SIG-M5 (cell line): ENCODE results near the gene TMEM117.
"Not testable (repeated sequence)": the region's sequence is repeated elsewhere in the genome, so short reads cannot be mapped to it uniquely, and the experiment has no call there.

Experiments
- DNase-seq: peaks from one replicate; lab custom pipeline; 2025; lab: John Stamatoyannopoulos, UW

TMEM117 gene

DNA sequence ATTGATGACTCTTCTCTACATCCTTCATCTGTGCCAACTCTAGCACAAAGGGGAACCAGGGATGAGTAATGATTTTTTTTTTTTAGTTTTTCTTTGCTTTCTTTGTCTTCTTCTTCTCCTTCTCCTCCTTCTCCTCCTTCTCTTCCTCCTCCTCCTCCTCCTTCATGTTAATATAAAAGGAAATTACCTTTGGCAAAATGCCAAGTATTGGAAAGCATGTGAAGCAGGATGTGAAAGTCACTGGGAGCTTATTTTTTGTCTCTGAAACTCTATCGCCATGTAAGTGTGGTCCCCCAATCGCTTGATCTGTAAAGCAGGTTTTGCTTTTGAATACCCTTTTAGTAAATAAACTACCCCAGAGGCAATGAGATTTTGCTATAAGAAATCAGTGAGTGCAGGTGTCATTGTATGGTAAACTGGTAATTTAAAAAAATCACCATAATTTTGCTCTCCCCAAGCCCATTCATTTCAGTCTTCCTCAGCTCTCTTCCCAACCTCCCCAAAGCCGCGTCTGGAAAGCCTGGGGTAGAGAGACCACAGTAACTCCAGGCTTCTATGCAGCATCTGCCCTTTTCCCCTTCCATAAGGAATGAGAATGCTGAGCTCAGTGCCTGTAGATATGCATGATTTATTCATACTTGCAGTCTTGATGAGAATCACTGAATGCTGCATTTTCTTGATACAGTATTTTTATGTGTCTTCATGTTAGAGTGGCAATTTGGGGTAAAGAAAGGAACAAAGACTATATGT is 388.7 kb downstream of the TMEM117 start:
- DNase-seq = no peak

DNA sequence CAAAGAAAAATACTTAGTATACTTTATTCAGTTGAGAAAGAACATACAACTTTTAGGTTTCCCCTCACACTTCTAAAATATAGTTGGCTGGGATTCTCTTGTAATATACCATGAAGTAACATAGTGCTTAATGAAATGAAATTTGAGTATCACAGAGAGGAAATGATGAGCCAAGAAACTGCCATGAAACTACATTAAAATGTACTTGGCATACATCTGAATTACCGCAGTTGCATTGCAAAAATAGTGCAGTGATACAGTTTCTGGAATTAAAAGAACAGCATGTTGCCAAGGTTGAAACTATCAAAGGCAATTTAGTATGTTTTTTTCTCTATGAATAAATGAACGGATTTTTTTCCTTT is 389.2 kb downstream of the TMEM117 start:
- DNase-seq = no peak

DNA sequence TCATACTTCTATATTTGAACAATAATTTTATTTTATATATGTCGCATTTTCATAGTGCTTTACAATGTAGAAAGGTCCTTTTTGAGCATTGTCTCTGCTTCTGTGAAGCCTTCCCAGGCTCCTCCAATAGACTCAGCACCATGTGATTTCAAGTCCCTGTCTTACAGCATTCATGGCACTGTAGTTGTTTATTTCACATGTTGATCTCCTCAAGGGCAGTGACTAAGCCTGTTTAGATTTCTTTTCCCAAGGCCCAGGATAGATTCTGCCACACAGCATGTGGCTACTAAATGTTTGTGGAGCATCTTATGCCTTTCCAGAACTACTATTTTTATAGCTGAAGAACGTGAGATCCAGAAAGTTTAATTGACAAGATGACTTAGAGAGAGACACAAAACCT is 391.7 kb downstream of the TMEM117 start:
- DNase-seq = no peak

DNA sequence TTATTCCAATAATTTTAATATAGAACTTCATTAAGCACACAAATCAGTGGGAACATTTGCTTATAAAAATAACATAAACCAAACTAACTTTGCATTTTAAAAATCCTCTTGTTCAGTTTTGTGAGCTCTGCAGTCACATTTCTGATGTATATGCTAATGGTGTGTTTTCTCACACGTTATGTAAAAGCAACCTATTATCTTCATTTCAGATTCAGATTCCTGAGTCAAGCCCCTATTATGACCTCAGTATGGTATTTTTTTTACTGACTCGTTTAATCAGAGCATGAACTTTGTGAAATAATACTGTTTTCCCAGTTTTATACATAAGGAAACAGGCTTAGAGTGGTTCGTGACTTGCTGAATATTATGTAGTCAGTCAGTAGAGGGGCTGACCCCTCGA is 394.0 kb downstream of the TMEM117 start:
- DNase-seq = no peak

DNA sequence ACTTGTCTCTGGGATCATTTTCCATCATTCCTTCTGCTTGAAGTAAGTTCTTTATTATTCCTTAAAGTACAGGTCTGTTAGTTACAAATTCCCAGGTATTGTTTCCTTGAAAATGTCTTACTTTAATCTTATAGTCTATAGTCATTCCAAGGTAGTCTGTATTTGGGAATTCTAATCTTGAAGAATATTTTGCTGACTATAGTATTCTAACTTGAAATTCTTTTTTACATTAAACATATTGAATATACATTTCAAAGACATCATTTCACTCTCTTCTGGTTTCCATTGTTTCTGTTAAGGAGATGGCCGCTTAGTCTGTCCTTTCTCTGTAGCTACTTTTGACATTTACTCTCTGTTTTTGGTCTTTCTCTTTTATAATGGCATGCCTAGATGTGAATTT is 399.8 kb downstream of the TMEM117 start:
- no peak for DNase-seq

DNA sequence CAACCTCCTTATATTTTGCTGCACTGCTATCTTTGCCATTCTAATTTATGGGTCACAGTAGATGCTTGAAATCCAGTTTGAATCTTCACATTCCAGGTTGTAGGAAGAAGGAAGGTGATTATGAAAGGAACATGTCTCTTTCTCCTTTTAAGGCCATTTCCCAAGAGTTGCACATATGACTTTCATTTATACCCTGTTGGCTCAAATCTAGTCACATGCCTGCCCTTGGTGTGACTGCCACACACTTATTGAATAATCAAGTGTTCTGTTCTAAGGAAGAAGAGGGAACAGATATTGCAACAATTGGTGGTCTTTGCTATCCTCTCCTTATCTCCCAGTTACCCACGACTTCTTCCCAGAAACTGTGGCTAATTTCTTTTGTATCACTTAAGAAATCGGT is 404.3 kb downstream of the TMEM117 start:
- DNase-seq = no peak

DNA sequence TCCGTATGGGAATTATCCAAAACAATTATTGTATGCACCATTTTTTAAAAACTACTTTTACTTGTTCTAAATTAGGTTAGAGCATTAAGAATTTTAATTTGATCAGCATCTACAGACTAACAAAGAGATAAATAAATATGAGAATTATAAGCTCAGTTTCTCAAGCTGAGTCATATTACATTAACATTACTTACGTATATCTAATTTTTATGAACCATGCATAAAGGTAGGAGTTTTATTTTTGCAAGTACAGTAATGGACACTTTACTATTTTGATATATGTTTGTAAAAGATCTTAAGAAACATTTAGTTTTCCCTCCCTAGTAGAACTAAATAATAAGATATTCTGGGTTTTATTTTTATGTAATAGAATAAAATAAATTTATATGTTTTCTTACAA is 410.1 kb downstream of the TMEM117 start:
- no peak for DNase-seq

DNA sequence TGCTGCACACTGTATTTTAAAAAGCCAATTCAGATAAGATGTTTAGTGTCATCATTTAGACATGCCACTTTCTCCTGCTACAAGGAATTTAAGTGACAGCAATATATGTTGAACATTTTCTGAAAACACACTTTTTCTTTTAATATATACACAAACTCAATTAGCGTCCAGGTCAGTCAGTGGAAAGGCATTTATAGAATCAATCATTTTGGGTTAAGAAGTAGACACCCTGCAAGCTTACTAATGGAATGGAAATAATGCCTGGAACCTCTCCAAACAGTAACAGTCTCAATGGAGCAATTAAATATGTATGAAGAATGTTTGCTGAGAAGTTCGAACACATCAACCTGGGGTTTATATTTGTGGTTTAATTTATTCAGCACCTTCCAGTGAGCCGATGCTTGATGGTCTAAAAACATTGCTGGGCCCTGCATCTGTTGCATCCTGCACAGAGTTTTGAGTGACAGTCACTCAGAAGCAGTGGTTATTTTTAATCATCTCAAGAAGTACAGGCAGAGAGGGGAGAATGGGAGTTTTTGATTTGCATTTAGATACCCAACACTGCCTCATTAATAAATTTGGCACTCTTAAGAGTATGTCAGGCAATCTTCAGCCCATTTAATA is 410.7 kb downstream of the TMEM117 start:
- no peak for DNase-seq

DNA sequence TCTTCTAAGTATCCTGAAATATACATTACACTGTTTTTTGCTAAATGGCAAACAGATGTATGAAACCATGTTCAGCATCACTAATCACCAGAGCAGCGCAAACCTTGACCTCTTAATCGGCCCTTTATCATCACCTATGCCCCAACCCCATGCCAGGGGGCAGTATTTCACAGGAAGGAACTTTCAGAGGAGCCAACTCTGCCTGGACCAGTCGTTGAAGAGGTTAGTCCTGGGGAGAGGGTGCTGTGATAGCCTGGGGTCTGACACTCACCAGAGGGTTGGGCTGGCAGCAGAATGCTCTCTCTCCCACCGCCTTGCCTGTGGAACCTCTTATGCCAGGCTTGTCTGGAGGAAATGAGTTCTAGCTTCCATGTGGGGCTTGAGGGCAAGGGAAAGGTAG is 411.7 kb downstream of the TMEM117 start:
- no peak for DNase-seq

DNA sequence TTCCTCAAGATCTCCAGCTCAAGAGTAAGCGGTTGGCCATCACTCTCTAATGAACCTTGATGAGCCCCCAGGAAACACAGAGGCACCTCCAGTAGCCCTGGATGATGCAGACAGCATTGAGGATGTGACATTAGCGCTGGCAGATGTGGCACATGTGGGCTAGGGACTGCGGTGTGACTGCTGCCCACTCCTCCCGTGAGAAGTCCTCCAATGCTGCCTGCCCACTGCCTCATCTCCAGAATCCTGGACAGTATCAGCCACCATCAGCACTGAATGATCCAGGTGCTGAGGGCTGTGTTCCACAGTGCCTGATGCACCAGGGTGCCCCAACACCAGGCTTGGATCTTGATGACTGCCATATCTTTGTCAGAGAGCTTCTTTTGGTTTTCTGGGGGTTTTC is 412.6 kb downstream of the TMEM117 start:
- DNase-seq = no peak

DNA sequence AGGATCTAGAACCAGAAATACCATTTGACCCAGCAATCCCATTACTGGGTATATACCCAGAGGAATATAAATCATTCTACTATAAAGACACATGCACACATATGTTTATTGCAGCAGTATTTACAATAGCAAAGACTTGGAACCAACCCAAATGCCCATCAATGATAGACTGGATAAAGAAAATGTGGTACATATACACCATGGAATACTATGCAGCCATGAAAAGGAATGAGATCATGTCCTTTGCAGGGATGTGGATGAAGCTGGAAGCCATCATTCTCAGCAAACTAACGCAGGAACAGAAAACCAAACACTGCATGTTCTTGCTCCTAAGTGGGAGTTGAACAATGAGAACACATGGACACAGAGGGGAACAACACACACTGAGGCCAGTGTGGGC is 414.6 kb downstream of the TMEM117 start:
- not testable (repeated sequence) for DNase-seq

DNA sequence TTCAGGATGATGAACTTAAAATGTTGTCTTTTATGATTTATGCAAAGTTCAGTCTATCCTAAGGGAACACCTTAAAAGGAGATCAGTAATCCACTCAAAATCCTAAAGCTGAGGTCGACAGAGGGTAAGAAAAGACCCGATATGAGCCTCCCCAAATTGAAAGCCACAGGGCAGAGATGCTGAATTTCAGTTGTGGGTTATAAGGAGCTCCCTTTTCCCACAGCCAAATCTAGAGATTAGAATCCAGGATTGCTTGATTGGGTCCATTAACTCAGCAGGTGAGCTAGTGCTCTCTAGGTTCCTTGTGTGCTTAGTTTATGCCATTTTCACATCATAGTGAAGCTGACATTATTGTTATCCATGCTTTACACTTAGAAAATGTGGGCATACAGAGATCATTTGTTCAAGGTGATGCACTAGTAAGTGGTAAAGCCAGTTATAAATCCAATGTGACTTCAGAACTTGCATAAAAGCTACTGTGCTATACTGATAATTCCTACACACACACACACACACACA is 417.5 kb downstream of the TMEM117 start:
- DNase-seq = no peak

DNA sequence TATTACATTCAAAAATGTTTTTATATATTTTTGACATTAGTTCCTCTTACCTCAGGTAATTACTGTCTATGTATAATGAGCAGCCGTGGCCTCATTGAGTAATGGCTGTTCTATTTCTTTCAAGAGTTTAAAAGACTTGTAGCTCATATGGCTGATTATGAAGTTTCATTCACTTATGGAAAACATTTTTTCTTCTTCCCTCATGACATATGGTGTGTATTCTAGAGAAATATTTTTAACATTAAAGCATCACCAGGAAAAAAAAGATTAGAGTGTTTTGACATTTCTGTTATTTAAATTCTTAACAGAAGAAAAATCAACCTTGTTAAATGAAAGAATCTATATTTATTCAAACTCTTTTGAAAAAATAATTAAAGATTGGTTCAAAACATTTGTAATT is 422.4 kb downstream of the TMEM117 start:
- no peak for DNase-seq

DNA sequence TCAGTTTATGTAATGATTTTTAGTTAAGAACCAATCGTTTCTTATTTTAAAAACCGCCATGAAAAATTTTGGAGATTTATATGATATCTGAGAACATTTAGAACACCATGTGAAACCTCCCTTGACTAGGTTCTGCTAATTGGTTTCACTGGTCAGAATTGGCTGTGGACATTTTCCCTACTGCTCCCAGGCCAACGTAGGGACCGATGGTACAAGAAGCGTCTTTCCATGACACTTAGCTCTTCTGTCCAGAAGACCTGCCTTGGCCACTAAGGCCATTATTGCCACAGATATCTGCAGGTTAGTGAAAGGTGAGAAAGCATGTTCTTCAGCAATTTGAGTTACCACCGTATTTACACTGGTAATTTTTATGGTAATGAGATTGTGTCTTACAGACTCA is 424.0 kb downstream of the TMEM117 start:
- no peak for DNase-seq

DNA sequence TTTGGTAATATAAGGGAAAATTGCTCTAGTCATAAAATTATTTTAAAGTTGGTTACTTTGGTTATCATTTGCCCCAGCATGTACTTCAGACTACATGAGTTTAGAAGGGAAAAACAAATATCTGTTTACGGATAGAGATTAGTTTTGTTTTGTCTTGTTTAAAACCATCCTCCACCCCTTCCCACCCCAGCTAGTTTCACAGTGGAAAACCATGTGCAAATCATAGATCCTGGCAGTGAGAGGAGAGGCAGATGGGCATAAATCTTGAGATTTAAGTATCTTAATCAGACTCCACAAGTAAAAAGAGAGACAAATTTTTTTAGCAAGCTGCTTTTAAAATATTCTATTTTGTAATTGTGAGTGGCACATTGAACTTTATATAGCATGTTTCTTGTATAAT is 424.7 kb downstream of the TMEM117 start:
- DNase-seq = no peak

DNA sequence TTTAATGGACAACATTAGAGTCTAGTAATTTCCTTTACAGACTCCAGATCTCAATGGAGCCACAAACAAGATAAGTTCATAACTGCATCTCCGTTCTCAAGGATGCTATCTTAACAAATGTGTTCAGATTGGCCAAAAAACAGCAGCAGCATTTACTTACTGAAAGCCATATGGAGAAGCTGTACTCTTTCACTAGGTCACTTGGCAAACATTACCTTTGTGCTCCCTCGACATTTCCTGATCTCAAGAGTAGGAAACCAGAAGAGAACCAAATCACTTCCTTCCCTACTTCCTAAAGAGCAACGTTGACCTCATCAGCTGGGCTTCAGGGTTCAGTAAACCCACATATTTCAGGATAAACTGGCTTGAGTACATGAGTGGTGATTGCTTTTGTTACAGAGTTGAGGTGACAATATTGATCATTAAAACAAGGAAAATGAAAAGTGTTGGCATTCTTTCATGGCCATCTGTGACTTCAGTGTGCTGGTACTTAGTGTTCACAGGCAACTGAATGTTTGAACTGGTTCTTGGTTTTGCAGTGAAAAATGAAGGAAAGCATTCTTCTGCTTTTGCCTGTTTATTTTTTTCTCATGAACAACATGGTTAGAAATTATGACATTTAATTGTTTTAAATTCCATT is 449.6 kb downstream of the TMEM117 start:
- DNase-seq = no peak

DNA sequence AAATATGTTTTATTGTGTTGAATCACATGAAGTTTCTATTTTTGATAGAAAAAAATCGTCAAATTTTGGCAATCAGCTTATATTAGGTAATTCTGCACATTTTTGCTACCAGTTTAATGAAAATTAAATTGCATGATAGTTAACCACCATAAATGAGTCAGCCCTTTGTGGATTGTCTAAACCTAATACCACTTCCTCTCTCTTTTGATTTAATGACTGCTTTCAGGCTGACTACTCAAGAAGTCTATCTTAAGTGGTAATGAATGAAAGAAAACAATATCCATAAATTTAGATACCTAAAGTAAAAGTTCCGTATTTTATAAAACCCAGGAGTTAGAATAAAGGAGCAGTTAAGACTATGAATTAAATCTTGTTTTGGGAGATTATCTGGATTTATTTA is 450.5 kb downstream of the TMEM117 start:
- no peak for DNase-seq

DNA sequence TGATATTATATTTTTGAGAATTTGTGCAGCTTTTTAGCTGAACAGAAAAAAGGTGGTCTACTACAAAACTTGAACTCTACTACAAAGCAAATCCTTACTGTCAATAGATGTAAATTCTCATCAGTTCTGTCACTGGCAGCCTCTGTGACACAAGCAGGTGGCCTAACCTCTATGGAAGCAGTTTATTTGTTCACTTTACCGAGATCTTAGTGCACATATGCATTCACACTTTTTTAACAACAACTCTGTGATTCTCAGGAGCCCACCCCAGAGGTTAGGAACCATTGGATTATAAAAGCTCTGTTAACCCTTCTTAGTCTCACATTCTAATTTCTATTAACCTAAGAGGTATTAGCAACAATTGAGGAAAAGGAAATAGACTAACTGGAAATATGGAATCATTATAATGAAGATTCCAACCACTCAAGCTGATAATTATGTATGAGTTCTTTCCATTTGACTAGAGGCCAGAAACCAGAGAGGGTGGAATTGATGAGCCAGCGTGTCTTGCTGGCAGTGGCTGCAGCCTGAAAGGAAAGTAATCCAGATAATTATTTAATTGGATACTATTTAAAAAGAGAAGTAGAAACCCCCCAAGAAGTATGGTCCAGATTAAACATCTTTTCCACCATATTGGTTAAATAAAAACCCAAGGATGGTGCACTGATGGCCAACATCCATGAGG is 451.1 kb downstream of the TMEM117 start:
- no peak for DNase-seq

DNA sequence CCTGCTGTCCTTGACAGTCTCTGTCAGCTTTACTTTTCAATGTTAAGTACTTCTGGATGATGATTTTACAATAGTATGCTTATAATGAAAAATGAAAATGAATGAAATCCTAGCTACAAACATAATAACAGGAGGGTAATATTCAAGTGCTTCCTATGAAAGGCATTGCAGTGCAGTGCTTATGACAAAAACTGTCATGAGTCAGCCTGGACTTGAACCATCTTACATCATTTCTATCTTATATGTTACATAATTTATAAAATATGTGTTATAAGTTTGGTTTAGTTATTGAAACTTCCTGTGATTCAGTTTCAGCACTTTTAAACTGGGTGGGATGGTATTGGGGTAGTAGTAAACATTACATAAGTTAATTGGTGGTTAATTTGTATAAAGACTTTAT is 451.7 kb downstream of the TMEM117 start:
- DNase-seq = no peak

DNA sequence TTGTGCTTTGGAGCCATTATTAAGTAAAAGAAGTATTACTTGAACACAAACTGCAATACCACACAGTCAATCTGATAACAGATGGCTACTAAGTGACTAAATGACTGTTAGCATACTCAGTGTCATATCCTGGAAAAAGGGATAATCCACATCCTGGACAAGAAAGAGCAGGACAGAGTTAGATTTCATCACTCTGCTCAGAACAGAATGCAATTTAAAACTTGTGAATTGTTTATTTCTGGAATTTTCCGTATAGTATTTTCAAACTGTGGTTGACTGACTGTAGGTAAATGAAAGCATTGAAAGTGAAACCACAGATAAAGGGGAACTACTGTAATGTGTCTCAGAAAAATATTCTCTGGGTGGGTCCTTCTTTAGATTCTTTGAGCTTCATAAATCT is 458.8 kb downstream of the TMEM117 start:
- DNase-seq = no peak

DNA sequence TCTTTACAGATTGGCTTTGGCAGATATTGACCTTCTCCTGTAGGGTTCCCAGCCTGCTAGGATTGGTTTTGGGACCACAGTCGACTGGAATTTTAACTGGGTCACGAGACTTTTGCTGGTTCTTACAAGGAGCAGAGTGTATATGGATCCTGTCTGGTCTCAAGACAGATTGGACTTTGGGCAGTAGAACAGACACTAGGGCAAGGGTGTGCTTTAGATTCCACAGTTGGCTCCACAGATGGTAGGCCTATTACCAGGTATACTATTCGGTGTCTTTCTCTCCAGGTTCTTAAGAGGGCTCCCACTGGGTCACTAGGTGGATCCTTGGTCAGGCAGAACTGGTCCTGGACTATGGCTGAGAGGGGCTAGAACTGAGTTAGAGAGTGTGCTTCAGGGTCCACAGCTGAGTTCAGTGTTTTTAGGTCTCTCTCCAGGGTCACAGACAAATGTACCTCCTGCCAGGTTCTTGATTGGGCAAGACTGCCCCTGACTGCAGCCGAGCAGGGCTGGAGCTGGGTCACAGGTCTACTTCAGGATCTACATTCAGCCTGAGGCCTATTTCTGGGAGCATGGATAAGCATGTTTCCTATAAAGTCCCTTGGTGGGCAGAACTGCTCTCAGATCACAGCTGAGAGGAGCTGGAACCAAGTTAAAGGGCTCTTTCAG is 460.2 kb downstream of the TMEM117 start:
- no peak for DNase-seq

DNA sequence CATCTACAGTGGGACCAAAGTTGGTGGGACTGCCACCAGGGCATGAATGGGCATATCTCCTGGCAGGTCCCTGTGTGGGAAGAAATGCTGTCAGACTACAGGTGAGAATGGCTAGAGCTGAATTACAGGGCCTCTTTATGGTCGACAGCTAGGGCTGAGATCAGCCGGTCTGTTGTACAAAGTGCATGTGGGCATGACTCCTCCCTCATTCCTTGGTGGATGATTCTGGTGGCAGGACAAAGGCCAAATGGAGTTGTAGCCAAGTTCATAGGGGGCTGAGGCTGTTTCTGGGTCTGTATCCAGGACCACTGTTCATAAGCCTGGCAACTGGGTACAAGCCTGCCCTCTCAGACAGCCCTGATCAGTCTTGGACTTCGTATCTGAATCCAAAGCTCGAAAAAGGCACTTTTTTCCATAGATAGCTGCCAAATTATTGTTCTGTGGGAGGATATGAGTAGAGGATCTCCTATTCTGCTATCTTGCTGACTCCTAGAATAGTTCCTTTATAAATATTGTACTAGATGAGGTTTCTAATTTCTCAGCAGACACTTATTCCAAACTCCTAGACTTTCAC is 460.8 kb downstream of the TMEM117 start:
- no peak for DNase-seq
